IPS DF 19.7 (cell line): ENCODE results near the gene PSD2.

Experiments used
- DNase-seq: peaks from one replicate; pipeline ENCODE4 v3.0.0-alpha.2; 2013; ENCODE audit warnings: low read depth, low spot score

The PSD2 gene

DNA sequence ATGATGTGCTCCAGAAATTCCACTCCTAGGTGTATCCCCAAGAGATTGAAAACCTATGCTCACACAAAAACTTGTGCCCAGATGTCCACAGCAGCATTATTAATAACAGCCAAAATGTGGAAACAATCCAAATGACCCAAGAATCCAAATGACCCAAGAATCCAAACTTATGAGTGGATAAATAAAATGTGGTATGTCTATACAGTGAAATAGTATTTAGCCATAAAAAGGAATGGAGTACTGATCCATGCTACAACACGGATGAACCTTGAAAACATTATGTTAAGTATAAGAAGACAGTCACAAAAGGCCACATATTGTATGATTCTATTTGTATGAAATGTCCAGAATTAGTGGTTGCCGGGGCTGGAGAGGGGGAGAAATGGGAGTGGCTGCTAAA lies 80.3 kb downstream of the PSD2 start:
- no peak for DNase-seq

DNA sequence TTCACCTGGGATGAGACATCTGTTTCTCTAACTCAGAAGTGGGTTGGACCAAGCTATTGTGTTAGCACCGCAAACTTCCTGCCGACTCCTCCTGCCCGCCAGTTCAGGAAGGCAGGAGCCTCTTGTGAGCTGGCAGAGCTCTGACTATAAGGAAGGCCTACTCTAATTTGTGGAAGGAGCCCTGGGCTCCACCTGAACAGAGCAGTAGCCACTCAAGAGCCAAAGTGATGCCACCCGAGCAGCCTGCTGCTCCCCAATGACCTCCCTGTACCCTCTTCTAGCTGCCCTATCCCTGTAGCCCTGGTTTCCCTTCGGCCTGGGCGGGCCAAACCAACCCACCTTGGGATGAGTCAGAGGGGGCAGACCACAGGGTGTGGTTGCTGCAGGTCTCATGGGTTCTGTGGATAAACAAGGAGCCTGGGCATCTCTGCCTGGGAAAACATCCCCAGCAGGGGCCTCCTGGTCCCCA lies 81.6 kb downstream of the PSD2 start:
- no peak for DNase-seq

DNA sequence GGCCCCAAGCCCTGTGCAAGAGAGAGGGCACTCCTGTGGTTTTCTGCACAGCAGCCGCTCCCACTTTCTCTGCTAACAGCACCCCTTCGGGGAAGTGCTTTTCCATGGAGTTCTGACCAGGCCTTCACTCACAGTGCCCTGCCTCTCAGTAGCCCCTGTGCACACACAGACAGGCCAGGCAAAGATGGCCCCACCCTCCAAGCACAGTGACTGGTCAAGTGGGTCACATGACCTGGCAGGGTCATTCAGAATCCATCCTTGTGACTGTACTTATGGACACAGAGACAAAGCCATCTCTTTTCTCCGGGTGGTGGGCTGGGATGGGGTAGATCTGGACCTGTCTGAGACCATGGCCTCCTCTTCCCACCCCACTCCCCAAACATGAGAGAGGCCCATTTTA lies 82.5 kb downstream of the PSD2 start:
- no peak for DNase-seq

DNA sequence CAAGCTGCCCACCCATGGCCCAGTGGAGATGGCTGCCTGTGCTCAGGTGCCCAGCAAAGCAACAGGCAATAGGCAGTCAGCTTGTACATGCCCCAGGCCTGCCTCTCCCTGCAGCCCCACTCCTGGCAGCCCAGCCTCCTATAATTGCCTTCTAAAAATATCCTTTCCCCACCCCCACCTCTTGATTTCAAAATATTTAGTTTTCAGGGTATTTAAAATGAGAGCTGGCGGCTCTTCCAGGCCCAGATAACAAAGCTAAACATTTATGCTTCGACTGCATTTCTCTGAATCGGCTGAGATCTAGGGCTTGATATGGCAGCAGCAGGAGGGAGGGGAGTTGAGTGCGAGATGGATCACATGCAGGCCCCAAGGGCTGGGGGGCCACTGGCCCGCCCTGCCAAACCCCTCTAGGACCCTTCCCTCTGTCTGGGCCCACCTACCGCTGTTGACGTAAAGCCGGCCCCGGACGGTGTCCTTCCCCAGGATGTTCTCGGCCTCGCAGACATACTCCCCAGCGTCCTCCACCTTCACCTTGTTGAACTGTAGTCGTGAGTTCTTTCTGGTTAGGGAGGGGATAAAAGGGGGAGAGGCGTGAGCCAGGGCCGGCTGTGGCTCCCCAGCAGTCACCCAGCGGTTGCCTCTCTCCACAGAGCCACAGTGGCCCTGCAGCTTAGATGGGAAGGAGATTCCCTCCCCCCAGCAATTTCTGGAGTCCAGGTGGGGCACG lies 85.0 kb downstream of the PSD2 start:
- no peak for DNase-seq

DNA sequence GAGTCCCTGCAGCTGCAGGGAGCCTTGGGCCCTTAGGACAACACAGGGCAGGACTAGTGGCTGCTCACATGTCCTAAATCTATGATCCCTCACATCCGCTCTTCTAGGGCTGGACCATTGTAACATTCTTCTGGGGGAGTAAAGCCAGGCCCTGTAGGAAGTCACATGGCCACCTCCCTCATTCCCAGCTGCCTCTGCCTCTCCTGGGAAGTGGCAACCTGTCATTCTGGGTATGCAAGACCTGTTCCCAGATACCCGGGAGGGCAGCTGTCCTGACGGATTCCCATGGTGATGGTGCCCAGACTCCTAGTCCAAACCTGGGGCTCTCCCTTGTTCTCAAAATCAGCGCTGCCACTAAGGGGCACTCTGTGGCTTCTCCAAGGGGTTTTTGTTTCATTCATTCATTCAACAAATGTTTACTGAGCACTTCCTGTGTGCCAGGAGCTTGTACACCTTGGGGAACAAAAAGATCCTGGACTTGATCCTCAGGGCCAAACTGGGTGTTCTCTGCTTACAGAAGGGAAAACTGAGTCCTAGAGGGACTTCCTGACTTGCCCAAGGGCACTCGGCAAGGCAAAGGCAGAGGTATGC lies 85.6 kb downstream of the PSD2 start:
- DNase-seq = no peak

DNA sequence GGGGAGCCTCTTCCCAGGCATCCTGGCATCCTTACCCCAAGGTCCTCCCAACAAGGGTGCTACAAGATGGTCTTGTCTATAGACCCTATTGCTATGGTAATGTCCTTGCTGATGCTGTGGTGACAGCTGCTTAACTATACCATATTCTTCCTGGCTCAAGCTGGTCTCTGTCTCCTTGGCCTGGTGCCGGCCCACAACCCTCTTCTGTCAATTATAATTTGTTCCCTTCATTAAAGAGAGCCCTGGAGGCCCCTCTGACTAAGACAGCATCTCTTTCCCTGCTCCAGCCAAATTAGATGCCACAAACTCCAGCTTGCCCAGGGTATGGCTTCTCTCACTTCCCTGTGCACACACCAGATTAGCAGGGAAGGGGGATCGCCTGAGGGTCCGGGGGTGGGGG lies 86.7 kb downstream of the PSD2 start:
- DNase-seq = no peak

DNA sequence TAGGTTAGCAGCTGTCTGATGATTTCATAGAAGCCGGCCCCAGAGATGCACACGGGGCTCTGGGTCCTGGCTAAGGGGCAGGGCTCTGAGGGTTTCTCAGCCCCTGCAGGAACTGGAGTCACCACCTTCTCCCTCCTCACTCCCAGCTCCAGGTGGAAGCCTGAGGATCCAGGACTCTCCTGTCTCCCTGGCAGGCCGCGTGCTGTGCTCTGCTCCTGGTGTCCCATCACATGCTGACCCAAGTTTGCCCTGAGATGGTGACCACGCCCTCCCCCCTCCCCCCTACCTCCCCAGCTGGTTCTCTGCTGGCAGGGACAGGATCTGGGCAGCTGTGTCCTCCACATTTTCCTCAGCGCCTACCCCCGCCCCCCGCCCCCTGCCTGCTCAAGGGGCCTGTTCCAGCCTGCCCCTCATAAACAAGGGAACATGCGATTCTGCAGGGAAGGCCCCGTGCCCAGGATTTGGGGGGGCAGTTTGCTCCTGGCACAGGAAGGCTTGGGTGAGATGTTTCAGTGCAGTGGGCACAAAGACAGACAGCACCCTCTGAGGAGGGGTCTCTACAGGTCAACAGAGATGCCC lies 87.4 kb downstream of the PSD2 start:
- DNase-seq = no peak

DNA sequence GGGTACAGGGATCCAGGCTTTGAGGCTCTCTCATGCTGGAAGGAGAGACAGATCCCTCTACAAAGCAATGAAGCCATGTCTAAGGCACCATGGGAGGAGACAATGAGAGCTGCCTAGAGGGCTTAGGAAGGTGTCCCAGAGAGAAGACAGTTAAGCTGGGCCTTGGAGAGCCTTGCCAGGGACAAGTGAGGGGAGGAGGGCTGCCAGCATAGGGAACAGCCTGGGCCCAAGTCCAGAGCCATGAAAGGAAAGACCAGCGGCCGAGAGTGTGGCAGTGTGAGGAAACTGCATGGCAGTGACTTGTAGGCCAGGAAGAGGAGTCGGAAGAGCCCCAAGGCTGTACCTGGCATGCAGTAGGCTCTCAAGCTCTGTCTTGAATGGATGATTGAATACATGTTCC lies 88.5 kb downstream of the PSD2 start:
- no peak for DNase-seq

DNA sequence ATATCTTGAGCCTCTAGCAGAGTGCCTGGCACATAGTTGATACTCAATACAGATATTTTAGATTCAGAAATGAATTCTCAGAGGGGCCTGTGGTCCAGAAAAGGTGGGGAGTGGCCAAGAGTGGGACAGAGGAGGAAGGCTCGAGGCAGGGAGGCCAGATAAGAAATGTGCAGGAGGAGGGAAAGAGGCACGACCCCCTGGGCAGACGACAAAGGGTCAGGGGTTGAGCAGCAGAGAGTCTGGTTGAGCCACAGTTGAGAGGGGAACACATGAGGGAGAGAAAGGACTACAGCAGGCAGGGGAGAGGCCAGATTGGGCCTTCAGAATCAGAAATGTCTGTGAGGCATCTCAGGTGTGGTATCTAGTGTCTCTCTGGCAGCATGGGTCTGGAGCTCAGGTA lies 89.1 kb downstream of the PSD2 start:
- DNase-seq = no peak

DNA sequence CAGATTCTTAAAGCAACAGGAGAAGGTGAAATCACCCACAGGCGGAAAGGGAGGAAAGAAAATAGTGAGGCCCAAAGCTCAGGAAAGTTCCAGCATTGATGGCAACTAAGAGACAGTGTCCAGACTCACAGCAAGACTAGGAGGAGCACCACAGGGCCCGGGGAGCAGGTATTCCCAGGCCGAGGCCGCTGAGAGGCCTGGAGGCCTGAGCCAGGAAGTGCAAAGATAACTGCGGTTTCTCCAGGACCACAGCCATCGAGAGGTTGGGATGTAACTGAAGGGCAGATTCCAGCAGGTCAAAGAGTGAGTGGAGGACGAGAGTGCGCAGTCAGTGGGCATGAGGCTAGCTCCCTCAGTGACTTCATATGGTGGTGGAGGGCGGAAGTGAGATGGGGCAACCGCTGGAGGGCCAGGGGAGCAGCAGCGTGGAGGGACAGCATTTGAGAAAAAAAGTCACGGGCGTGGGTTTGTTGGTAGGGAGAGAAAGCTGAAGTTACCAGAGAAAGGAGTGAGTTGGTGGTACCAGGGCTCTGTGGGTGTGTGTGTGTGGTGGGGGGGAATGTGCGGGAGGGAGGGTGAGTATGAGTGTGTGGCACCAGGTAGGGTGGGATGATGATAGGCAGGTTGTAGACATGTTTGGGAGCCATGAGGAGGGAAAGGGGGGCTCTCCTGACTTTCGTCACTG lies 89.7 kb downstream of the PSD2 start:
- no peak for DNase-seq

DNA sequence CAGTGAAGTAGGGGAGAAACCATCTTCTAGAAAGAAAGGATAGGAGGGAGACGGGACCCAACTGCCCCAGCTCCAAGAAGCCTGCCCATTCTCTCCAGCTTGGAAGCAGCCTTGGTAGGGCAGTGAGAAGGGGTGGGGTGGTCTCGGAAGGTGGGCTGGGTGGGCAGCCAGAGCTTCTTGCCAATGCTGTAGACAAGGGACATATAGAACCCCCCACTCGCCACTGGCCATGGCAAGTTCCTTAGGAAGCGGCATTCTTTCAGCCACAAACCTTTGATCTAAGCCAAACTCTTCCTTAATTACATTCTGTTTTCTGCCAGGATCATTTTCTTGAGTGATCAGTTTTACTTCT lies 90.2 kb downstream of the PSD2 start:
- no peak for DNase-seq

DNA sequence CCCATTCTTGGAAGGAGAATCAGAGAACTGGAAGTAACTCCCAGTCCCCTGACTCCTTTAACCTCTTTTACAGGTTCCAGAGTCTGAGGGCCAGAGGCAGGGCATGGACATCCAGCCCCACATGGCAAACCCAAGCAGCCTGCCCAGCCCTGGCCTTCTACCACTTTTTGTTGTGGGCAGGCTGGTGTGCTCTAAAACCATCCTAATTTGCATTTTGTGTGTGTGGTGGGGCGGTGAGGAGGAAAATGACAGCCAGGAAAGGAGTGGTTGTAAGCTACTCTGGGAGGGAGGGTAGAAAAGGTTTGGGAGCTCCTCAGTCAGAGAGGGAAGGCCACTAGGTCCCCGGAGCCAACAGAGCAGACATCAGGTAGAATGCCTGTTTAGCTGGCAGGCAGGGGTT lies 90.6 kb downstream of the PSD2 start:
- DNase-seq = no peak

DNA sequence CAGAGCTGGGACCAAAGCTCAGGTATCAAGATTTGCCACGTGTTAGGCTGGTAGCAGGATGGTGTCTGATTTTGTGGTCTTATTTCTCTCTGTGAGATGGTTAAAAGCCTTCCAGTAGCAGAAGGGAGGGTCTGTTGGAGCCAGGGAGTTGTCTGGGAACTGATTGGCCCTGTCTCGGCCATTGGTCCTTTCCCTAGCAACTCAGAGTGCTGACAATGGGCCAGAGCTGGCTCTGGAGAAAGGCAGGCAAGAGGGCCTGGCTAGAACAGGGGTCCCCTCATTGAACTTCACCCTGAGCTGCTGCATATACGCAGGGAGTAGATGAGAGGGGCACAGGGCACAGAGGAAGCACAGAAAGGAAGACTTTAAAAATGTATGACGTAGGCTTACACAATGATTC lies 92.8 kb downstream of the PSD2 start:
- no peak for DNase-seq

DNA sequence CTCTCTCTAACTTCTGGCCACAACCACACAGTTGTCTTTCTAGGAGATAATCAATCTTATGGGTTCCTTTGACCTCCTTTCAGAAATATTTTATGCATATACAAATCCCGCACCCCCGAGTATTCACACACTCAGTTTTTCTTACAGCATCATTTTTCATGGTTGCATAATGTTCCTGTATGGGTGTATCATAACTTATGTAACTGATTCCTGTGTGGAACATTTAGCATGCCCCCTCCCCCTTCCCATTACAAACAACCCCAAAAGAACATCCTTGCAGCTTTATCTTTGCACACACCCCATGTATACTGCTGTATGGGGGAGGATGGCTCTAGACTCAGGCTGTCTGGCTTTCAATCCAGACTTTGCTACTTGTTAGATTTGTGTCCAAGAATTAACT lies 93.8 kb downstream of the PSD2 start:
- no peak for DNase-seq

DNA sequence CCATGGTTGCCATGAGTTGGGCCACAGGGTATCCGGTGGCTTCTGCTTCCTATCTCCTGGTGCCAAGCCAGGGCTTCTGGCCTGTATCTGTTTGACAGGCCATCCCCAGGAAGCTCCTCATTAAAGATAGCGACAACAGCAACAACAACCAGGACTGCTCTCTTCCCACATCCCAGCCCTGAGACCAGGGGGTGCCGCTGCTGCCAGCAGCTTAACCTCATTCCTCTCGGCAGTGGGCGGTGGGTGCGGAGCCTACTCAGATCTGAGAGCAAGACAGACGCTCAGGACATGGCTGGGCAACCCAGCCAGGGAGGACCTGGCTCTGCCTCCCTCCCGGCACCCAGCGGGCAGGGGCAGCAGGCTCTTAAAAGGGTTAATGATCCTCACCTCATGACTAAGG lies 98.3 kb downstream of the PSD2 start:
- DNase-seq = no peak
